Right cardiac atrium (tissue), 5 donors: Measurements from ENCODE around the gene STXBP1. TPM values are rescaled to one million over a fixed set of nuclear protein-coding genes. Genes with fewer than 3 reads are reported as not detected.

Experiments
- ATAC-seq, 2 donors: fragments of 200-7000 bp; cut with Tn5 transposase; one replicate each; pipeline versions ENCODE4 v1.8.0 to v1.9.1; 2020; ENCODE audit warnings: moderate library complexity in 2 of 2, mild to moderate bottlenecking in 1 of 2
- DNase-seq, 3 donors: peaks; one replicate each; pipeline ENCODE4 v3.0.0-alpha.2; 2020
- H3K27ac ChIP-seq: one replicate; pipeline ENCODE4 v1.5.1; 2013; ENCODE audit warnings: mild to moderate bottlenecking, low read length, control low read depth, moderate library complexity
- H3K27me3 ChIP-seq: one replicate; pipeline ENCODE4 v1.6.1; 2013; ENCODE audit not compliant: control insufficient read depth, insufficient read depth
- H3K4me1 ChIP-seq: one replicate; pipeline ENCODE4 v1.6.1; 2013; ENCODE audit warnings: low read length; ENCODE audit not compliant: control insufficient read depth, insufficient read depth
- H3K4me3 ChIP-seq: one replicate; pipeline ENCODE4 v1.5.1; 2013; ENCODE audit warnings: low read length, control low read depth
- H3K9me3 ChIP-seq: one replicate; pipeline ENCODE4 v1.6.1; 2013; ENCODE audit warnings: low read length; ENCODE audit not compliant: control insufficient read depth
- WGBS: extraction: QIAGEN DNeasy Blood & Tissue Kit; methylation state at CpG from one replicate; pipeline ENCODE4 v1.1.7; 2013; 5-methylcytosine and 5-hydroxymethylcytosine counted together
- intact Hi-C, 4 donors: fragments of 100-400 bp; cut with DNase I; formaldehyde crosslinking; loops; one replicate each; pipeline versions ENCODE4 v1.11.0 to v1.14.0; 2022 to 2023
- polyA plus RNA-seq: library from polyadenylated mRNA; stranded (reverse); fragments of 200-250 nt; gene quantifications from one replicate; pipeline ENCODE4 v1.2.3, GENCODE V29; 2013
- total RNA-seq, 4 donors: library from RNA; stranded (reverse); fragmentation: NEBNext Ultra II Directional; extraction: Animal tissue kit (Norgen Biotek cat#: 25700); gene quantifications; one replicate each; pipeline ENCODE4 v1.2.1, GENCODE V29; 2021
- donor health status: healthy with polysubstance abuse.
- donor health status: DM: no; HTN: yes; CAD: no.
- donor health status: DM: no; HTN: no; CAD: no.
- donor health status: DM: no; HTN: yes; CAD: no; lungs with severe emphysema.
- donor health status: DM: yes; HTN: yes; CAD: no.

STXBP1 gene
- total and polyA plus RNA-seq, 5 donors = 19.4 to 43.3 (median 39.8) TPM

DNA sequence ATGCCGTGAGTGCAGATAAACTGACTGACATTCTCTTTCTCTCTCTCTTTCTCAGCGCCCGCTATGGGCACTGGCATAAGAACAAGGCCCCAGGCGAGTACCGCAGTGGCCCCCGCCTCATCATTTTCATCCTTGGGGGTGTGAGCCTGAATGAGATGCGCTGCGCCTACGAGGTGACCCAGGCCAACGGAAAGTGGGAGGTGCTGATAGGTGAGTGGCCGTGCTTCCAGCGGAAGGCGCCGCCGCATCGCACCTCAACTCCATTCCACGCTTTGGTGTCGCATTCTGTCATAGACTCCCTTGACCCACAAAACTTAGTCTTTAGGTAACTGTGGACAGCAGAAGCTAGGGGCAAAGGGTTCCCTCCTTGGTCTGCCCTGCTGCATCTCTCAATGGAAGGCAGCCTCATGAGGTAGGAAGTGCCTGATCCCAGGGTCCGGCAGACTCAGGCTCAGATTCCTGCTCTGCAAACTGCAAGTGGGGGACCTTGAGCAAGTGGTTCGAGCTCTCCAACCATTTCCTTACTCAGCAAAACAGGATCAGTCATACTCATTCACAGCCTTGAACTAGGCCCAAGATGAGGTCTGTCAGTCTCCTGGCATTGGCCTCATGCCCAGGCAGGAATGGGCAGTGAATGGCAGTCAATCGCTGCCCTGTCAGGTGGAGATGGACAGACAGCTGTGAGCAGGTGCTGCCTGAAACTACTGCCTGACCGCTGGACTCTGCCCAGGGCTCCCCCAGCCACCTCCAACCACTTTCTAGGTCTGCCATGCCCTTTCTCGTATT is 70.5 kb downstream of the STXBP1 start:
- no peaks in the 10 kb centered on the region for H3K27me3 ChIP-seq
- intact Hi-C loops = no loop called here
- no peak overlapping the region for H3K27ac ChIP-seq
- no peaks in the 10 kb centered on the region for H3K4me1 ChIP-seq
- 92% methylated on average over 23 of the region's 23 CpGs for WGBS
- ATAC-seq (no peak), DNase-seq (no peak)
- H3K4me3 ChIP-seq = no peak overlapping the region
- H3K9me3 ChIP-seq = no peaks in the 10 kb centered on the region

DNA sequence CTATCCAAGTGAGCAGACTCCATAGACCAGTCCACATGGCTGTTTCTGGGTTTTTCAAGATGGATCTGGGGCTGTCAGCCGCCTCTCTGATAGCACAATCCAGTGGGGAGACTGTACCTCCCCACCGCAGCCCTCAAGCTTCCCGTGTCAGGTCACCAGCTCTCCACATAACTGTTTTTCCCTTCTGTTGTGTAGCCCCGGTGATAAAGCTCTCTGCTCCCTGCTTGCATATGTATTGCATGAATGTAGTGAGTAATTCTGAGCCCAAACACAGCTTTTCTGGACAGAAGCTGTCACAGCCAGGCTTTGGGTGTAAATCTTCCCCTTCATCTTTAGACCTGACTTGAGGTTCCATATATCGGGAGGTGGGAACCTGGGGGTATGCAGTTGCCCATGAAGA is 71.6 kb downstream of the STXBP1 start:
- H3K4me3 ChIP-seq = no peak overlapping the region
- H3K27me3 ChIP-seq = no peaks in the 10 kb centered on the region
- DNase-seq = no peak
- H3K27ac ChIP-seq = no peak overlapping the region
- no peaks in the 10 kb centered on the region for H3K9me3 ChIP-seq
- intact Hi-C loops = no loop called here
- ATAC-seq = no peak
- no peaks in the 10 kb centered on the region for H3K4me1 ChIP-seq
- 89% methylated on average over 5 of the region's 5 CpGs for WGBS

DNA sequence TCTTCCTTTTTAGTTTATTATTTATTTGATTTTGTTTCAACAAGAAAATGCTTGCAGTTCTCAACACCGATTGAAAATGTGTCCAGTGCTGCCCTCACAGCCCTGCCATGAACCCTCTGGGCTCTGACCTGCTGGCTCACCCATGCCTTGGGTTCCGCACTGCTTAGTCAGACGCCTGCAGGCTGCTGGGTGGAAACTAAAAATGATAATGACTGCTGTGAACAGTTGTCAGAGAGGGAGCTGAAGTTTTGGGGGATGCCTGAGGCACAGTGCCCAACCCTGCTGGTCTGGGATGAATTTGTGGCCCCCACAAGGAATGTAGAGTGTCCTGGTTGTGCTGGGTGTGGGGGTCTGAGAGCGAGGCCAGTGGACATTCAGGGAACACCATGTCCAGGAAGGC is 72.5 kb downstream of the STXBP1 start:
- Histone ChIP-seq H3K27ac (no peak overlapping the region), H3K9me3 (no peaks in the 10 kb centered on the region), H3K4me3 (no peak overlapping the region), H3K4me1 (no peaks in the 10 kb centered on the region), H3K27me3 (no peaks in the 10 kb centered on the region)
- DNase-seq = no peak
- 88% methylated on average over 4 of the region's 4 CpGs for WGBS
- no peak for ATAC-seq
- intact Hi-C loops = no loop called here

DNA sequence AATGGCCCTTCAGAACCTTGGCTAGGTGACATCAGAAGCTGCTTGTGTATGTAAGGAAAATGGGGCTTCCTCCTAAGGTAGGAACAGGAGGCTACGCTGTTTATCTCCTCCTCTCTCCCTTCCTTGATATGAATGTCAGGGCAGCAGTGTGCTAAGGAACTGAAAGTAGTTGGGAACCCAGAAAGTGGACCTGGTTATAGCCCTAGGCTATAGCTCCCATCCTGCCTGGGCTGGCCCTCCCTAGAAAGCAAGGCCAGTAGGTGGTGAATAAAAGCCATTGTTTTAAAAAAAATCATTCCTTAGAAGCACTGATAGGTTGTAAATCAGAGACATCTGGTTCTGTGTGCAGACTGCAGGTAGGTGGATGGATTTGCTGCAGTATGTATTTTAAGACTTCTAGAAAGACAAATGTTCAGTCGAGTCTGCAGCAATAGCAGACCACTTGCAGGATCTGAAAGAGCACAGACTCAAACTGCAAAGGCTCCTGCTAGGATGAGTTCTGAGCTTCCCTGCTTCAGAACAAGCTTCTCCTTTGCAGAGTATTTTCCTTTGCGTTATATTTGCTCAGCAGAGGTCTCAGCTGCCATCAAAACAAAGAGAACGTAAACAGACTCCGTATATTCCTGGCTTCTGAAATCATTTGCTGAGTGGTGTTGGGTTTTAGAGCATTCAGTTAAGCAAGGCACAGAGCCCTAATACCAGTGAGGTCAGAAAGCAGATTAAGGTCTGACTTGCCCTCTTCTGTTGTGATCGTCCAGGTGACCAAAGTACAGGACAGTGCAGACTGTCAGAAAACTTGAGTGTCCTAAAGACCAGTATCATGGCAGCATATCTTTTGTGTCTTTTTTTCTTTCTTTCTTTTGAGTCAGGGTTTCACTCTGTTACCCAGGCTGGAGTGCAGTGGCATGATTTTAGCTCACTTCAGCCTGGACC is 74.7 kb downstream of the STXBP1 start:
- DNase-seq (no peak), ATAC-seq (no peak)
- Histone ChIP-seq H3K9me3 (no peaks in the 10 kb centered on the region), H3K27ac (no peak overlapping the region), H3K4me1 (no peaks in the 10 kb centered on the region), H3K4me3 (no peak overlapping the region), H3K27me3 (no peaks in the 10 kb centered on the region)
- intact Hi-C loops = no loop called here
- whole genome bisulfite sequencing = 91% methylated on average over 6 of the region's 6 CpGs

DNA sequence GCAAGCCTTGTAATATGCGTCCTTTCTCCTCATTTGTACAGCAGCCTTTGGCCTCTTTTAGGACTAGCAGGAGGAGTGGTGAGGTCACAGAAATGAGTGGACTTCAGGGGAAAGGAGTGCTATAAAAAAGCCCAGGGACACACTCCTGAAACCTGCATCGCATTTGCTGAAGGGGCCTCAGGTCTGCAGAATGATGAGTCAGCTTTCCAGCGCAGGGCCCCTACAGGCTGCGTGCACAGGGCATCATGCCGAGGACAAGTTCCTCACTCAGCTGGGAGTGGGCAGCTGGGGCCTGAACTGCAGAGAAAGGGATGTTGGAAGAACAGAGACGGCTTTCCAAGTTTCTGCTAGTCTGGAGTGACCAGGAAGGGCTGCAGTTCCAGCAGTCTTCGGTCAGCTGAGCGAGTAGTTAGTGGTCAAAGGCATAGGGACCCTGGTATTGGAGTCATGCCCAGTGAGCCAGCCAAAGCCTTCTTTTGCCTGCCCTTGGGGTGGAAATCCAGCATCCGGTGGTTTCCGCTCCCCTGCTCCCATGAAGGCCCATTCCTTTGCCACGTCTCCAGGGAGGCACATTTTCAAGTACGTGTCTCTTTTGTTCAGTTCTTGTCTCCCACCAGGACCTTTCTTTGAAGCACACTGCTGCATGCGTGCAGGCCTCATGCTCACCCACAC is 77.4 kb downstream of the STXBP1 start:
- H3K4me3 ChIP-seq = no peak overlapping the region
- no peaks in the 10 kb centered on the region for H3K27me3 ChIP-seq
- no peak overlapping the region for H3K27ac ChIP-seq
- DNase-seq (no peak), ATAC-seq (no peak)
- intact Hi-C loops = no loop called here
- no peaks in the 10 kb centered on the region for H3K4me1 ChIP-seq
- 91% methylated on average over 13 of the region's 13 CpGs for WGBS
- H3K9me3 ChIP-seq = no peaks in the 10 kb centered on the region

DNA sequence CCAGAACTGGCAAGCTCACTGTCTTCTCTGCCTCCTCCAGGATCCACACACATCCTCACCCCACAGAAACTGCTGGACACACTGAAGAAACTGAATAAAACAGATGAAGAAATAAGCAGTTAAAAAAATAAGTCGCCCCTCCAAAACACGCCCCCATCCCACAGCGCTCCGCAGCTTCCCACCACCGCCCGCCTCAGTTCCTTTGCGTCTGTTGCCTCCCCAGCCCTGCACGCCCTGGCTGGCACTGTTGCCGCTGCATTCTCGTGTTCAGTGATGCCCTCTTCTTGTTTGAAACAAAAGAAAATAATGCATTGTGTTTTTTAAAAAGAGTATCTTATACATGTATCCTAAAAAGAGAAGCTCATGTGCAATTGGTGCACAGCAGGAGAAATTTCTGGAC is 78.7 kb downstream of the STXBP1 start:
- ATAC-seq = no peak
- intact Hi-C loops = loop anchor here in 1 of 4 donors (10.0 kb wide), 1 partner anchor 76 kb away; the partner anchor contains the start of gene STXBP1

DNA sequence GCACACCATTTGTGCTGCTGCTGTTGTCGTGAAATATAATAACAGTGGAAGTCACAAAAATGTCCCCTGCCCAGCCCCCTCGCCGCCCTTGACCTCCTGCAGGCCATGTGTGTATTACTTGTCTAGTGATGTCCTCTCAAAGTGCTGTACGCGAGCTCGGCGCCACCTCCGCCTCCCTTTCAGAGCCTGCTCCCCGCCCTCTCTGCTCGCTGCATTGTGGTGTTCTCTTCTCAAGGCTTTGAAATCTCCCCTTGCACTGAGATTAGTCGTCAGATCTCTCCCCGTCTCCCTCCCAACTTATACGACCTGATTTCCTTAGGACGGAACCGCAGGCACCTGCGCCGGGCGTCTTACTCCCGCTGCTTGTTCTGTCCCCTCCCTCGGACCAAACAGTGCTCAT is 80.0 kb downstream of the STXBP1 start:
- Histone ChIP-seq H3K9me3 (no peaks in the 10 kb centered on the region), H3K4me1 (no peaks in the 10 kb centered on the region), H3K27me3 (no peaks in the 10 kb centered on the region), H3K4me3 (no peak overlapping the region), H3K27ac (no peak overlapping the region)
- intact Hi-C loops = loop anchor here in 1 of 4 donors (10.0 kb wide), 1 partner anchor 77 kb away; the partner anchor contains the start of gene STXBP1
- ATAC-seq (no peak), DNase-seq (no peak)
- WGBS = 87% methylated on average over 20 of the region's 20 CpGs

More for the DNA sequence above, 78.7 kb downstream of the STXBP1 start:
- H3K9me3 ChIP-seq = no peaks in the 10 kb centered on the region
- no peak for DNase-seq
- H3K27me3 ChIP-seq = no peaks in the 10 kb centered on the region
- no peaks in the 10 kb centered on the region for H3K4me1 ChIP-seq
- H3K27ac ChIP-seq = no peak overlapping the region
- H3K4me3 ChIP-seq = no peak overlapping the region
- WGBS = 93% methylated on average over 10 of the region's 10 CpGs

DNA sequence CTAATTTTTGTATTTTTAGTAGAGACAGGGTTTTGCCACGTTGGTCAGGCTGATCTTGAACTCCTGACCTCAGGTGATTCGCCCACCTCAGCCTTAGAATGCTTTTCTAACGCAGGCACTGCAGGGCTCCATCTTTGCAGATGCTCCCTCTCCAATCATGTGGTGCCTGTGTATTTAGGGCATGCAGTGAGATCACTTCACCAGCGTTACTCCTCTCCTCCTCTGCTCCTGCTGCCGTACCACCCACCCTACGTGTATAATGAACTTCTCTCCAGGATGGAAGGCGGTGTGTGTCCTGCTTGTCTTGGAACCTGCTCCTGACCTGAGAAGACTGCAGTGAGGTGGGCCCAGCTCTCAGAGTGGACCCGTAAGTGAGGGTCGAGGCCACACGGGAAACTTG is 81.1 kb downstream of the STXBP1 start:
- Histone ChIP-seq H3K4me3 (no peak overlapping the region), H3K27me3 (no peaks in the 10 kb centered on the region), H3K9me3 (no peaks in the 10 kb centered on the region), H3K27ac (no peak overlapping the region), H3K4me1 (no peaks in the 10 kb centered on the region)
- ATAC-seq = no peak
- intact Hi-C loops = loop anchor here in 1 of 4 donors (10.0 kb wide), 1 partner anchor 78 kb away; the partner anchor contains the start of gene STXBP1
- 86% methylated on average over 10 of the region's 10 CpGs for WGBS
- DNase-seq = no peak

DNA sequence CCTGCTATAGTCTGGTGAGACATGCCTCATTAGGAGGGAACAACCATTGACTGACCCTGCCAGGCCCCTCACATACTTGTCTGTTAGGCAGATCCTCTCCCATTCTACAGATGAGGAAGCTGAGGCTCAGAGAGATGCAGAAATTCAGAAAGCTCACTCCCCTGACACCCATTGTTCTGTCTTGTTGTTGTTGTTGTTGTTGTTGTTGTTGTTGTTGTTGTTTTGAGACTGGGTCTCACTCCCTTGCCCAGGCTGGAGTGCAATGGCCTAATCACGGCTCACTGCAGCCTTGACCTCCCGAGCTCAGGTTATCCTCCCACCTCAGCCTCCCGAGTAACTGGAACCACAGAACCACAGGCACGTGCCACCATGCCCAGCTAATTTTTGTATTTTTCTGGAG is 81.6 kb downstream of the STXBP1 start:
- no peaks in the 10 kb centered on the region for H3K4me1 ChIP-seq
- H3K27ac ChIP-seq = no peak overlapping the region
- 94% methylated on average over 4 of the region's 4 CpGs for WGBS
- H3K9me3 ChIP-seq = no peaks in the 10 kb centered on the region
- no peak overlapping the region for H3K4me3 ChIP-seq
- intact Hi-C loops = loop anchor here in 1 of 4 donors (10.0 kb wide), 1 partner anchor 79 kb away; the partner anchor contains the start of gene STXBP1
- no peak for DNase-seq
- H3K27me3 ChIP-seq = no peaks in the 10 kb centered on the region
- no peak for ATAC-seq

DNA sequence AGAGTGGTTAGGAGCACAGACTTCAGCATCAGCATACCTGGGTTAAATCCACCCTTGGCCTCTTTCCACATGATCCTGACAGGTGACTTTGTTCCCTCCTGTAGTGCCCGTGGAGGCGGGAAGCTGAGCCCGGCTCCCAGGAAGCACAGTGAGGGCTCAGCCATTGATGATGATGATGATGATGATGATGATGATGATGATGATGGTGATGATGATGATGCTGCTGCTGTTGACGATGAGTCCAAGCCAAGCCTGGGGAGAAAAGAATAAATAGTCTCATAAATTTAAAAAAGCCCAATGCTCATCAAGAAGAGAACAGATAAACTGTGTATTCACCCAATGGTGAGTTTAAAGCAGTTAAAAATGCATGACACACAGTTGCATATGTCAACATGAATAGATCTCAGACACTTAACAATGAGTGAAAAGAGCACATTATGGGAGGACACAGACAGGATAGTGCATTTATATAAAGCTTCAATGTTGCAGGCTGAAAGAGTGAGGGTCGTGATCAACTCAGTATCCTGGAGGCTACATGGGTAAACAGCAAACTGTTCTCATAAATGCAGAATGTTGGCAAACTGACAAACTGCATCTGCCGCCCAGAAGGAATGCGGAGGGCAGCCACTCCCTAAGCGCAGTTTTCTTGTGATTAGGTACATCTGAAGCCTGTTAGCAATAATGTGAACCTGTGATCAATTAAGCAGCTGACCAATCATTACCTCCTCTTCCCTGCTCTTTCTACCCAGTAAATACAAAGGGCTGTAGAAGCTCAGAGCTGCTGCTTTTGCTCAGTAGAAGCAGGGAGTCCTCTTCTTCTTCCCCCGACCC is 83.0 kb downstream of the STXBP1 start:
- no peak for ATAC-seq
- WGBS = 68% methylated on average over 9 of the region's 9 CpGs
- no peaks in the 10 kb centered on the region for H3K9me3 ChIP-seq
- H3K4me1 ChIP-seq = no peaks in the 10 kb centered on the region
- intact Hi-C loops = loop anchor here in 1 of 4 donors (10.0 kb wide), 1 partner anchor 80 kb away; the partner anchor contains the start of gene STXBP1
- no peak for DNase-seq
- no peak overlapping the region for H3K4me3 ChIP-seq
- H3K27ac ChIP-seq = no peak overlapping the region
- no peaks in the 10 kb centered on the region for H3K27me3 ChIP-seq
